ENCODE data around the gene CNOT1. TPM values are rescaled to one million over a fixed set of nuclear protein-coding genes. Genes with fewer than 3 reads are reported as not detected.
A peak's percentile ranks its signal among the peaks of the same experiment; 100 is the strongest.

CNOT1 gene
- total RNA-seq, 4 donors from 2014 or later = 54.7 to 119 (median 87.2) TPM

DNA sequence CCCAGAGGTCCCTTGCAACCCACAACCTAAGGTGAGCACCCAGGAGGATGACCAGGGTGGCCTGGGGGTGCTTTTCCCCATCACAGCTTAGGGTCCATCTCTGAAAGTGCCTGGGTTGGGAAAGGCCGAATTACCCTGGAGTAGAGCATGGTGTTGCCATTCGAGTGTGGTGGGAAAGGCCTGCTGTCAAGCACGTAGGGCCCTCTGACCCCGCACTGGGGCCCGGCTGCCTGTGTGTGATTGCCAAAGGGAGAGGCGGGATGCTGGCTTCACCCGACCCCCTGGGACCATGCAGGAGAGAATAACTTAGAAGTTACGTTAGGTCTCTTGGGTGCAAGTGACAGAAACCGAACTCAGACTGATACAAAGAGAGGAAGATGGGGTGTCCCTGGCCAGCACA, 157.4 kb downstream of the CNOT1 start:
- in situ Hi-C loops (cut with MboI; ENCODE audit: low sequenced_read_pairs in 4 of 4) = no loop called here
- H3K9me3 ChIP-seq = no peaks in the 10 kb centered on the region
- H3K27ac ChIP-seq = peak overlapping the region in 3 of 4 donors; percentile 25 to 44 (median 44)
- no peak for ATAC-seq
- H3K4me1 ChIP-seq = no peaks in the 10 kb centered on the region
- intact Hi-C loops (cut with DNase I; ENCODE audit: low total_unique reads) = no loop called here
- TF ChIP-seq POLR2A (IDR thresholded peaks at IDR 0.05) = no peak
- TF ChIP-seq, protein P1, sequence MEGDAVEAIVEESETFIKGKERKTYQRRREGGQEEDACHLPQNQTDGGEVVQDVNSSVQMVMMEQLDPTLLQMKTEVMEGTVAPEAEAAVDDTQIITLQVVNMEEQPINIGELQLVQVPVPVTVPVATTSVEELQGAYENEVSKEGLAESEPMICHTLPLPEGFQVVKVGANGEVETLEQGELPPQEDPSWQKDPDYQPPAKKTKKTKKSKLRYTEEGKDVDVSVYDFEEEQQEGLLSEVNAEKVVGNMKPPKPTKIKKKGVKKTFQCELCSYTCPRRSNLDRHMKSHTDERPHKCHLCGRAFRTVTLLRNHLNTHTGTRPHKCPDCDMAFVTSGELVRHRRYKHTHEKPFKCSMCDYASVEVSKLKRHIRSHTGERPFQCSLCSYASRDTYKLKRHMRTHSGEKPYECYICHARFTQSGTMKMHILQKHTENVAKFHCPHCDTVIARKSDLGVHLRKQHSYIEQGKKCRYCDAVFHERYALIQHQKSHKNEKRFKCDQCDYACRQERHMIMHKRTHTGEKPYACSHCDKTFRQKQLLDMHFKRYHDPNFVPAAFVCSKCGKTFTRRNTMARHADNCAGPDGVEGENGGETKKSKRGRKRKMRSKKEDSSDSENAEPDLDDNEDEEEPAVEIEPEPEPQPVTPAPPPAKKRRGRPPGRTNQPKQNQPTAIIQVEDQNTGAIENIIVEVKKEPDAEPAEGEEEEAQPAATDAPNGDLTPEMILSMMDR (IDR thresholded peaks at IDR 0.05 in 4 of 5, conservative IDR thresholded peaks at IDR 0.05 in 1 of 5) = no peak
- no peaks in the 10 kb centered on the region for H3K36me3 ChIP-seq
- H3K4me3 ChIP-seq = no peak overlapping the region
- no peak for DNase-seq
- peaks cover 0 to 13% (median 5%) of the 10 kb centered on the region in 3 donors for H3K27me3 ChIP-seq

DNA sequence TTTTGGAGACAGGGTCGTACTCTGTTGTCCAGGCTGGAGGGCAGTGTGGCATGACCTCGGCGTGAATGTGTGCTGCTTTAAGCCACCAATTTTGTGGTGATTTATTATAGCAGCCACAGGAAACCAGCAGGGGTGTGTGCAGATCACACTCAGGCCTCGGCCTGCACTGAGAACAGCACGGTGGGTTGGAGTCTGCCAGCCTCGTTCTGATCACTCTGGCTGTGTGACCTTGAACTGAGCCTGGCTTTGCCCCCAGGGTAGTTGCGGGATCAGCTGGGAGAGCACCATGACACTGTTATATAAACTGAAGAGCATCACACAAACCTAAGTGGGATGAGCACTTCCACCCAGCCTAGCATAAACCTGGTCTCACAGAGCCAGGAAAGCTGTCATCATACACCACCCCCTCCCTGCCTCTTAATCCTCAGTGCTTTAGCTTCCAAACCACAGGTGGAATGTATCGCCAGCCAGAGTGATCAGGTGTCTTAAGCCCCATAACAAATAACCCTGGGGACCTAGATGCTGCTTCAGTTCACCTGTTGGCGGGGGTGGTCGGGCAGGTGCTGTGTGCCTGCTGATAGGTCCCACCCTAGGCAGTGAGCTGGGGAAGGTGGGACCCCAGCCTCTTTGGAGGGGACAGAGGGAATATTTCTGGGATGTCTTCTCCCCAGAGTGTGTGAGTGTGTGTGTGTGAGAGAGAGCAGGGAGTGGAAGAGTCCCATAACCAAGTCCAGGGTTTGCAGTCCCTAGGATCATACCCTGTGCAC, 158.2 kb downstream of the CNOT1 start:
- no peak overlapping the region for H3K4me3 ChIP-seq

More for the DNA sequence above, 158.2 kb downstream of the CNOT1 start:
- TF ChIP-seq, protein P1 (IDR thresholded peaks at IDR 0.05 in 4 of 5, conservative IDR thresholded peaks at IDR 0.05 in 1 of 5) = no peak
- TF ChIP-seq POLR2A (IDR thresholded peaks at IDR 0.05) = no peak
- DNase-seq (no peak), ATAC-seq (no peak)
- H3K27me3 ChIP-seq = peaks cover 7 to 22% (median 9%) of the 10 kb centered on the region in 3 donors
- intact Hi-C loops (cut with DNase I; ENCODE audit: low total_unique reads) (no loop called here), in situ Hi-C loops (cut with MboI; ENCODE audit: low sequenced_read_pairs in 4 of 4) (no loop called here)
- H3K4me1 ChIP-seq = no peaks in the 10 kb centered on the region
- no peaks in the 10 kb centered on the region for H3K36me3 ChIP-seq
- H3K27ac ChIP-seq = peak overlapping the region in 2 of 4 donors; percentile 44
- no peaks in the 10 kb centered on the region for H3K9me3 ChIP-seq

Other genes starting within 250 kb of the CNOT1 start
- 1 to 10 TPM in 2 of 4 donors, under 1 TPM in 2; 0.55 to 3.3 (median 1.0) TPM for gene GINS3, start 237.4 kb downstream of the CNOT1 start, total RNA-seq
- gene NDRG4, start 129.7 kb downstream of the CNOT1 start, total RNA-seq = 10 to 100 TPM in 2 of 4 donors, 1 to 10 TPM in 2; 2.0 to 13.3 (median 6.5) TPM
- 10 to 100 TPM; 30.8 to 40.2 (median 38.4) TPM for gene SETD6, start 114.3 kb downstream of the CNOT1 start, total RNA-seq
- 10 to 100 TPM in 2 of 4 donors, 1 to 10 TPM in 2; 6.8 to 12.2 (median 9.1) TPM for gene SLC38A7, start 54.9 kb upstream of the CNOT1 start, total RNA-seq
- gene GOT2, start 104.5 kb upstream of the CNOT1 start, total RNA-seq = 100 to 1,000 TPM; 135 to 253 (median 195) TPM